Stimulated activated naive CD8-positive, alpha-beta T cell treated with anti-CD3 and anti-CD28 coated beads, Interleukin-15, Interleukin-2, amounts not matched to agents 100 ng/mL and 50 ng/mL, for 24 hours (primary cell): ENCODE data around the gene GPC1.

Experiments
- H3K27ac Mint-ChIP-seq: one replicate; pipeline ENCODE4 v1.8.0; 2021; ENCODE audit warnings: mild to moderate bottlenecking, mixed read lengths
- H3K27me3 Mint-ChIP-seq: one replicate; pipeline ENCODE4 v1.8.0; 2021; ENCODE audit warnings: mixed read lengths
- H3K36me3 Mint-ChIP-seq: one replicate; pipeline ENCODE4 v1.8.0; 2021; ENCODE audit warnings: low read depth, mixed read lengths
- H3K4me1 Mint-ChIP-seq: one replicate; pipeline ENCODE4 v1.8.0; 2021; ENCODE audit warnings: low read depth, mixed read lengths
- H3K4me3 Mint-ChIP-seq: one replicate; pipeline ENCODE4 v1.8.0; 2021; ENCODE audit warnings: mild to moderate bottlenecking, mixed read lengths
- H3K9me3 Mint-ChIP-seq: one replicate; pipeline ENCODE4 v1.8.0; 2021; ENCODE audit warnings: mixed read lengths

The GPC1 gene

GRCh38 chr2:240502430-240503121 is 67.1 kb downstream of the GPC1 start:
- H3K9me3 Mint-ChIP-seq, result no peaks in the 10 kb centered on the region
- peaks cover 17% of the 10 kb centered on the region for H3K36me3 Mint-ChIP-seq
- no peak overlapping the region for H3K27ac Mint-ChIP-seq
- no peaks in the 10 kb centered on the region for H3K4me1 Mint-ChIP-seq
- no peak overlapping the region for H3K4me3 Mint-ChIP-seq
- H3K27me3 Mint-ChIP-seq, result no peaks in the 10 kb centered on the region

GRCh38 chr2:240503375-240503774 is 67.9 kb downstream of the GPC1 start:
- no peak overlapping the region for H3K27ac Mint-ChIP-seq
- H3K36me3 Mint-ChIP-seq, result peaks cover 13% of the 10 kb centered on the region
- H3K9me3 Mint-ChIP-seq, result no peaks in the 10 kb centered on the region
- no peaks in the 10 kb centered on the region for H3K4me1 Mint-ChIP-seq
- no peak overlapping the region for H3K4me3 Mint-ChIP-seq
- H3K27me3 Mint-ChIP-seq, result no peaks in the 10 kb centered on the region

GRCh38 chr2:240503848-240504247 is 68.4 kb downstream of the GPC1 start:
- H3K4me1 Mint-ChIP-seq, result no peaks in the 10 kb centered on the region
- no peak overlapping the region for H3K27ac Mint-ChIP-seq
- H3K27me3 Mint-ChIP-seq, result no peaks in the 10 kb centered on the region
- no peak overlapping the region for H3K4me3 Mint-ChIP-seq
- peaks cover 13% of the 10 kb centered on the region for H3K36me3 Mint-ChIP-seq
- H3K9me3 Mint-ChIP-seq, result no peaks in the 10 kb centered on the region

- no peaks in the 10 kb centered on the region for H3K27me3 Mint-ChIP-seq
- no peak overlapping the region for H3K27ac Mint-ChIP-seq
- no peak overlapping the region for H3K4me3 Mint-ChIP-seq
- peaks cover 25% of the 10 kb centered on the region for H3K36me3 Mint-ChIP-seq
- no peaks in the 10 kb centered on the region for H3K4me1 Mint-ChIP-seq
- no peaks in the 10 kb centered on the region for H3K9me3 Mint-ChIP-seq
Observed at GRCh38 chr2:240505910-240506309, 70.4 kb downstream of the GPC1 start.

- H3K4me3 Mint-ChIP-seq, result no peak overlapping the region
- peaks cover 22% of the 10 kb centered on the region for H3K36me3 Mint-ChIP-seq
- no peaks in the 10 kb centered on the region for H3K9me3 Mint-ChIP-seq
- H3K27ac Mint-ChIP-seq, result no peak overlapping the region
- no peaks in the 10 kb centered on the region for H3K27me3 Mint-ChIP-seq
- H3K4me1 Mint-ChIP-seq, result no peaks in the 10 kb centered on the region
Observed at GRCh38 chr2:240506406-240507059, 71.1 kb downstream of the GPC1 start.

GRCh38 chr2:240507060-240507777 is 71.8 kb downstream of the GPC1 start:
- H3K9me3 Mint-ChIP-seq, result no peaks in the 10 kb centered on the region
- no peaks in the 10 kb centered on the region for H3K4me1 Mint-ChIP-seq
- H3K4me3 Mint-ChIP-seq, result no peak overlapping the region
- H3K36me3 Mint-ChIP-seq, result peaks cover 22% of the 10 kb centered on the region
- H3K27ac Mint-ChIP-seq, result no peak overlapping the region
- no peaks in the 10 kb centered on the region for H3K27me3 Mint-ChIP-seq

GRCh38 chr2:240507778-240508251 is 72.4 kb downstream of the GPC1 start:
- Mint-ChIP-seq H3K27me3 (no peaks in the 10 kb centered on the region), H3K27ac (no peak overlapping the region), H3K9me3 (no peaks in the 10 kb centered on the region), H3K36me3 (peaks cover 22% of the 10 kb centered on the region), H3K4me3 (no peak overlapping the region), H3K4me1 (no peaks in the 10 kb centered on the region)

- H3K4me1 Mint-ChIP-seq, result peaks cover 8% of the 10 kb centered on the region
- no peaks in the 10 kb centered on the region for H3K9me3 Mint-ChIP-seq
- peaks cover 22% of the 10 kb centered on the region for H3K36me3 Mint-ChIP-seq
- no peak overlapping the region for H3K27ac Mint-ChIP-seq
- no peaks in the 10 kb centered on the region for H3K27me3 Mint-ChIP-seq
- H3K4me3 Mint-ChIP-seq, result no peak overlapping the region
Observed at GRCh38 chr2:240508832-240509545, 73.5 kb downstream of the GPC1 start.

- no peaks in the 10 kb centered on the region for H3K27me3 Mint-ChIP-seq
- peaks cover 17% of the 10 kb centered on the region for H3K4me1 Mint-ChIP-seq
- H3K9me3 Mint-ChIP-seq, result no peaks in the 10 kb centered on the region
- H3K27ac Mint-ChIP-seq, result no peak overlapping the region
- no peak overlapping the region for H3K4me3 Mint-ChIP-seq
- peaks cover 22% of the 10 kb centered on the region for H3K36me3 Mint-ChIP-seq
Observed at GRCh38 chr2:240509667-240510512, 74.4 kb downstream of the GPC1 start.

GRCh38 chr2:240510513-240511210 is 75.2 kb downstream of the GPC1 start:
- H3K36me3 Mint-ChIP-seq, result peaks cover 22% of the 10 kb centered on the region
- H3K9me3 Mint-ChIP-seq, result no peaks in the 10 kb centered on the region
- H3K4me1 Mint-ChIP-seq, result peaks cover 17% of the 10 kb centered on the region
- no peak overlapping the region for H3K27ac Mint-ChIP-seq
- no peaks in the 10 kb centered on the region for H3K27me3 Mint-ChIP-seq
- H3K4me3 Mint-ChIP-seq, result no peak overlapping the region

GRCh38 chr2:240511351-240512108 is 76.1 kb downstream of the GPC1 start:
- Mint-ChIP-seq H3K27me3 (no peaks in the 10 kb centered on the region), H3K27ac (no peak overlapping the region), H3K9me3 (no peaks in the 10 kb centered on the region), H3K36me3 (peaks cover 22% of the 10 kb centered on the region), H3K4me1 (peaks cover 17% of the 10 kb centered on the region), H3K4me3 (no peak overlapping the region)

- Mint-ChIP-seq H3K27ac (no peak overlapping the region), H3K9me3 (no peaks in the 10 kb centered on the region), H3K36me3 (peaks cover 22% of the 10 kb centered on the region), H3K4me3 (no peak overlapping the region), H3K27me3 (no peaks in the 10 kb centered on the region), H3K4me1 (peaks cover 17% of the 10 kb centered on the region)
Observed at GRCh38 chr2:240512109-240512485, 76.6 kb downstream of the GPC1 start.
